SK-N-SH (cell line): Measurements from ENCODE around the gene LHX5. TPM values are rescaled to one million over a fixed set of nuclear protein-coding genes. Genes with fewer than 3 reads are reported as not detected.

Source experiments
- CTCF ChIA-PET: fragments of 300-600, 350-600 bp; formaldehyde crosslinking; extraction: SDS; loops from one replicate; lab custom pipeline; 2021; lab: Yijun Ruan, JAX
- POLR2A ChIA-PET: fragments of 350-600 bp; sonication (Branson Sonifier 250); formaldehyde crosslinking; extraction: SDS; loops from one replicate; lab custom pipeline; 2020; ENCODE audit warnings: antibody characterized with exemption, inconsistent platforms; lab: Yijun Ruan, JAX
- DNase-seq: peaks from one replicate; pipeline ENCODE4 v3.0.0; 2012
- H2AFZ ChIP-seq: fragments of 200-600 bp; sonication (generic); 2 replicates; pipeline ENCODE4 v1.8.1; 2016; ENCODE audit warnings: antibody characterized with exemption, mild to moderate bottlenecking, low read depth
- H3F3A ChIP-seq: fragments of 200-600 bp; sonication (generic); replicated peaks from 2 replicates; pipeline ENCODE3; 2016; ENCODE audit warnings: antibody characterized with exemption, mild to moderate bottlenecking; ENCODE audit not compliant: insufficient read depth
- H3K27ac ChIP-seq, 2 experiments: fragments of 200-500 bp in 1 of 2; fragments of 200-600 bp in 1 of 2; sonication (Bioruptor generic) in 1 of 2; sonication (generic), shearing (Covaris generic) in 1 of 2; 2 replicates each; pipeline versions ENCODE4 v1.5.1 to v1.6.1; 2014 to 2016; ENCODE audit warnings: low read depth in 2 of 2, inconsistent platforms in 1 of 2, low read length in 1 of 2, mild to moderate bottlenecking in 1 of 2, mixed read lengths in 1 of 2
- H3K27me3 ChIP-seq: fragments of 200-600 bp; sonication (generic), shearing (Covaris generic); 2 replicates; pipeline ENCODE4 v1.6.1; 2016; ENCODE audit warnings: mixed run types; ENCODE audit not compliant: insufficient read depth
- H3K36me3 ChIP-seq, 2 experiments: fragments of 200-500 bp in 1 of 2; fragments of 200-600 bp in 1 of 2; sonication (Bioruptor generic) in 1 of 2; sonication (generic) in 1 of 2; replicated peaks in 1 of 2; 2 replicates each; pipeline versions ENCODE3 to v1.5.1; 2014 to 2016; ENCODE audit warnings: low read length in 1 of 2, mild to moderate bottlenecking in 1 of 2; ENCODE audit not compliant: insufficient read depth in 2 of 2, control insufficient read depth in 1 of 2
- H3K4me1 ChIP-seq, 2 experiments: fragments of 200-500 bp in 1 of 2; fragments of 200-600 bp in 1 of 2; sonication (Bioruptor generic) in 1 of 2; sonication (generic), shearing (Covaris generic) in 1 of 2; 2 replicates each; pipeline versions ENCODE4 v1.5.1 to v1.6.1; 2014 to 2016; ENCODE audit warnings: low read depth in 1 of 2, low read length in 1 of 2, mixed run types in 1 of 2; ENCODE audit not compliant: insufficient read depth in 2 of 2, control insufficient read depth in 1 of 2
- H3K4me2 ChIP-seq: fragments of 200-600 bp; sonication (generic), shearing (Covaris generic); 2 replicates; pipeline ENCODE4 v1.6.1; 2017; ENCODE audit warnings: mixed run types
- H3K4me3 ChIP-seq, 2 experiments: fragments of 200-500 bp in 1 of 2; fragments of 200-600 bp in 1 of 2; sonication (Bioruptor generic) in 1 of 2; sonication (generic), shearing (Covaris generic) in 1 of 2; 2 replicates each; pipeline versions ENCODE4 v1.5.1 to v1.8.1; 2014 to 2016; ENCODE audit warnings: low read depth in 2 of 2, inconsistent platforms in 1 of 2, low read length in 1 of 2, mild to moderate bottlenecking in 1 of 2, mixed read lengths in 1 of 2, moderate library complexity in 1 of 2
- H3K79me2 ChIP-seq: fragments of 200-600 bp; sonication (generic); 2 replicates; pipeline ENCODE4 v1.8.1; 2017; ENCODE audit warnings: mild to moderate bottlenecking; ENCODE audit not compliant: insufficient read depth
- H3K9ac ChIP-seq: fragments of 200-600 bp; sonication (generic); 2 replicates; pipeline ENCODE4 v1.6.1; 2017; ENCODE audit warnings: mixed run types
- H3K9me2 ChIP-seq: fragments of 200-600 bp; sonication (generic); 2 replicates; pipeline ENCODE4 v1.6.1; 2017; ENCODE audit warnings: mixed run types
- H3K9me3 ChIP-seq: fragments of 200-600 bp; sonication (generic); 2 replicates; pipeline ENCODE4 v1.6.1; 2017; ENCODE audit warnings: mixed run types, mild to moderate bottlenecking, moderate library complexity
- H4K20me1 ChIP-seq: fragments of 200-600 bp; sonication (generic); 2 replicates; pipeline ENCODE4 v1.6.1; 2017; ENCODE audit warnings: mild to moderate bottlenecking, mixed run types; ENCODE audit not compliant: insufficient read depth
- CHD2 ChIP-seq: fragments of 150-350 bp; IDR thresholded peaks from 2 replicates; pipeline ENCODE4 v1.6.1; 2018; ENCODE audit warnings: low read length; ENCODE audit not compliant: partially characterized antibody
- CTCF ChIP-seq: fragments of 200-600 bp; sonication (generic); IDR thresholded peaks from 2 replicates; pipeline ENCODE4 v1.6.1; 2017; ENCODE audit warnings: antibody characterized with exemption, mild to moderate bottlenecking, moderate library complexity
- ELF1 ChIP-seq: IDR thresholded peaks from 2 replicates; pipeline ENCODE4 v1.4.0; 2012
- EP300 ChIP-seq, 2 experiments: IDR thresholded peaks; 2 replicates each; pipeline versions ENCODE4 v1.4.0 to v1.6.1; 2012; ENCODE audit warnings: borderline replicate concordance in 1 of 2, low read depth in 1 of 2, low read length in 1 of 2
- EZH2phosphoT487 ChIP-seq: fragments of 200-600 bp; sonication (generic); IDR thresholded peaks from 2 replicates; pipeline ENCODE4 v1.6.1; 2017; ENCODE audit warnings: low read depth, mixed run types, mild to moderate bottlenecking, antibody characterized with exemption, moderate library complexity, borderline replicate concordance
- FOXJ3 ChIP-seq: sonication (generic); formaldehyde crosslinking; IDR thresholded peaks from 2 replicates; pipeline ENCODE4 v1.5.1; 2020; ENCODE audit warnings: mild to moderate bottlenecking, missing genetic modification reagents
- GATA2 ChIP-seq: sonication (generic); formaldehyde crosslinking; IDR thresholded peaks from 2 replicates; pipeline ENCODE4 v1.5.0; 2020; ENCODE audit warnings: mild to moderate bottlenecking, missing genetic modification reagents
- IRF3 ChIP-seq: fragments of 150-350 bp; IDR thresholded peaks from 2 replicates; pipeline ENCODE4 v1.6.1; 2016; ENCODE audit warnings: mild to moderate bottlenecking, low read depth, low read length
- MAX ChIP-seq: IDR thresholded peaks from 2 replicates; pipeline ENCODE4 v1.4.0; 2012; ENCODE audit warnings: low read depth
- MXI1 ChIP-seq: IDR thresholded peaks from 2 replicates; pipeline ENCODE4 v1.6.1; 2012; ENCODE audit warnings: mild to moderate bottlenecking, low read depth, low read length, improper control_type of control experiment
- NRF1 ChIP-seq: IDR thresholded peaks from 2 replicates; pipeline ENCODE4 v1.6.1; 2012; ENCODE audit warnings: low read depth, mild to moderate bottlenecking, low read length
- POLR2AphosphoS5 ChIP-seq: IDR thresholded peaks from 2 replicates; pipeline ENCODE4 v1.6.1; 2012; ENCODE audit warnings: low read depth, low read length
- REST ChIP-seq: IDR thresholded peaks from 2 replicates; pipeline ENCODE4 v1.6.1; 2012; ENCODE audit warnings: mild to moderate bottlenecking, low read depth, low read length, moderate library complexity
- SMC3 ChIP-seq: IDR thresholded peaks from 2 replicates; pipeline ENCODE4 v1.6.1; 2012; ENCODE audit warnings: low read depth, low read length, improper control_type of control experiment
- TCF12 ChIP-seq: IDR thresholded peaks from 2 replicates; pipeline ENCODE4 v1.4.0; 2012
- WGBS: methylation state at CpG from one replicate; pipeline ENCODE4 v1.1.6; 2017; ENCODE audit warnings: low lambda C conversion rate; 5-methylcytosine and 5-hydroxymethylcytosine counted together
- polyA plus RNA-seq, 3 experiments: library from polyadenylated mRNA; depleted of rRNA; stranded (reverse); fragments of >200 nt; gene quantifications; 2 replicates each; pipeline ENCODE4 v1.2.3, GENCODE V29; 2012

The LHX5 gene
- polyA plus RNA-seq, 1 of the 3 experiments (the other 2 are of a cell fraction), result not detected

- H3K27ac ChIP-seq, result no peak overlapping the region
- H4K20me1 ChIP-seq, result 0 out of 2 replicates have a peak, but pooled peaks cover 12% of the 10 kb centered on the region
- no peaks in the 10 kb centered on the region for H3K9me2 ChIP-seq
- CTCF ChIA-PET, result interaction anchor here (1.0 to 3.8 kb wide), 8 partner anchors 10 to 453 kb away, joined by 4 to 44 read pairs (median 18); no protein-coding TSS in a partner anchor
- POLR2A ChIA-PET, result no interaction called here
- H3K27me3 ChIP-seq, result peaks cover 65% of the 10 kb centered on the region
- no peaks in the 10 kb centered on the region for H3K9me3 ChIP-seq
- no peak overlapping the region for H2AFZ ChIP-seq
- no peak overlapping the region for H3K9ac ChIP-seq
- no peaks in the 10 kb centered on the region for H3F3A ChIP-seq
- no peak overlapping the region for H3K4me3 ChIP-seq
- H3K79me2 ChIP-seq, result no peaks in the 10 kb centered on the region
- 8% methylated on average over 43 of the region's 57 CpGs for WGBS
- no peaks in the 10 kb centered on the region for H3K36me3 ChIP-seq
- peak overlapping the region; percentile 44 for H3K4me2 ChIP-seq
- TF ChIP-seq ELF1, result no peak
- TF ChIP-seq EZH2phosphoT487, result peak; percentile 96; the same call in 1 of the 2 replicates
- DNase-seq, result peak; percentile 41
- H3K4me1 ChIP-seq, result no peaks in the 10 kb centered on the region; a peak in 1 of 4 replicates
Measured at GRCh38 chr12:113463746-113464451, 7.8 kb downstream of the LHX5 start.

- H3K27ac ChIP-seq, result no peak overlapping the region
- H3K4me1 ChIP-seq, result no peaks in the 10 kb centered on the region; a peak in 1 of 4 replicates
- 20% methylated on average over 49 of the region's 91 CpGs for WGBS
- peaks cover 65% of the 10 kb centered on the region for H3K27me3 ChIP-seq
- 0 out of 2 replicates have a peak, but pooled peaks cover 12% of the 10 kb centered on the region for H4K20me1 ChIP-seq
- no peaks in the 10 kb centered on the region for H3K36me3 ChIP-seq
- ChIA-PET POLR2A (no interaction called here), CTCF (interaction anchor here (0.6 to 3.8 kb wide), 19 partner anchors 10 to 504 kb away, joined by 3 to 44 read pairs (median 7); no protein-coding TSS in a partner anchor)
- no peaks in the 10 kb centered on the region for H3K9me2 ChIP-seq
- no peaks in the 10 kb centered on the region for H3F3A ChIP-seq
- DNase-seq, result peak; percentile 51
- no peaks in the 10 kb centered on the region for H3K9me3 ChIP-seq
- H2AFZ ChIP-seq, result no peak overlapping the region
- peak overlapping the region in 1 of 2 experiments; percentile 18; a peak in 1 of 4 replicates for H3K4me3 ChIP-seq
- H3K9ac ChIP-seq, result no peak overlapping the region
- no peaks in the 10 kb centered on the region for H3K79me2 ChIP-seq
- peak overlapping the region; percentile 24; the same call in 1 of the 2 replicates for H3K4me2 ChIP-seq
- TF ChIP-seq REST, result no peak
- TF ChIP-seq GATA2 (CRISPR knock-in tag), result no peak
- no peak for TF ChIP-seq TCF12
- no peak for TF ChIP-seq CHD2
- no peak for TF ChIP-seq SMC3
- TF ChIP-seq POLR2AphosphoS5, result no peak
- no peak for TF ChIP-seq NRF1
- TF ChIP-seq EZH2phosphoT487, result no peak; the same call in 1 of the 2 replicates
- no peak for TF ChIP-seq ELF1
- no peak for TF ChIP-seq IRF3
- no peak for TF ChIP-seq MXI1
- TF ChIP-seq EP300 (IDR thresholded peaks at IDR 0.05; ENCODE audit: borderline replicate concordance in 1 of 2, low read depth in 1 of 2, low read length in 1 of 2), result no peak
- no peak for TF ChIP-seq MAX
- no peak for TF ChIP-seq FOXJ3 (CRISPR knock-in tag)
- no peak for TF ChIP-seq CTCF
Measured at GRCh38 chr12:113462998-113463745, 8.5 kb downstream of the LHX5 start.
